Panc1 (cell line): ENCODE results near the gene BRD2. TPM values are rescaled to one million over a fixed set of nuclear protein-coding genes. Genes with fewer than 3 reads are reported as not detected.

ENCODE experiments used
- ATAC-seq: fragments of 200-7000 bp; cut with Tn5 transposase; 2 replicates; pipeline ENCODE4 v1.9.1; 2020; ENCODE audit warnings: mild to moderate bottlenecking, moderate library complexity
- BruUV-seq: library from RNA; stranded (reverse); fragments of 400-500 nt; replicated peaks from 2 replicates; lab custom pipeline; 2021; lab: Mats Ljungman, UMichigan
- CTCF ChIA-PET: fragments of 300-600 bp; sonication (Branson Sonifier 250); formaldehyde crosslinking; loops from one replicate; lab custom pipeline; 2022; ENCODE audit warnings: antibody characterized with exemption; lab: Charles Lee
- POLR2A ChIA-PET: fragments of 300-600 bp; sonication (Branson Sonifier 250); formaldehyde crosslinking; loops from one replicate; lab custom pipeline; 2022; ENCODE audit warnings: antibody characterized with exemption; lab: Charles Lee
- DNase-seq: peaks from one replicate; pipeline ENCODE4 v3.0.0-alpha.2; 2010; ENCODE audit warnings: low read depth, low spot score
- H3K27ac ChIP-seq: 2 replicates; pipeline ENCODE4 v1.5.1; 2011; ENCODE audit warnings: mild to moderate bottlenecking, low read length, inconsistent platforms
- H3K27me3 ChIP-seq: fragments of 200-500 bp; sonication (Bioruptor generic); 2 replicates; pipeline ENCODE4 v1.6.0; 2014; ENCODE audit warnings: low read length, inconsistent platforms; ENCODE audit not compliant: control insufficient read depth, insufficient read depth
- H3K36me3 ChIP-seq: fragments of 200-500 bp; sonication (Bioruptor generic); 2 replicates; pipeline ENCODE4 v1.5.1; 2014; ENCODE audit warnings: inconsistent platforms, mild to moderate bottlenecking, low read length, moderate library complexity; ENCODE audit not compliant: control insufficient read depth, insufficient read depth
- H3K4me1 ChIP-seq: 2 replicates; pipeline ENCODE4 v1.5.1; 2011; ENCODE audit warnings: inconsistent platforms, mild to moderate bottlenecking, low read length, moderate library complexity; ENCODE audit not compliant: control insufficient read depth, insufficient read depth
- H3K4me3 ChIP-seq, 2 experiments: 2 replicates each; pipeline ENCODE4 v1.5.1; 2011 to 2012; ENCODE audit warnings: low read depth in 2 of 2, low read length in 2 of 2, mild to moderate bottlenecking in 2 of 2, inconsistent platforms in 1 of 2, moderate library complexity in 1 of 2
- H3K9me3 ChIP-seq: fragments of 200-500 bp; sonication (Bioruptor generic); 2 replicates; pipeline ENCODE4 v1.5.1; 2014; ENCODE audit warnings: low read depth, mild to moderate bottlenecking, inconsistent platforms, low read length, moderate library complexity; ENCODE audit not compliant: control insufficient read depth, insufficient read depth
- POLR2AphosphoS5 ChIP-seq: IDR thresholded peaks from 2 replicates; pipeline ENCODE4 v1.6.1; 2012; ENCODE audit warnings: mild to moderate bottlenecking, low read depth, low read length, moderate library complexity
- SIN3A ChIP-seq: IDR thresholded peaks from 2 replicates; pipeline ENCODE4 v1.6.1; 2012; ENCODE audit warnings: low read depth, mild to moderate bottlenecking, low read length, moderate library complexity, borderline replicate concordance; ENCODE audit not compliant: insufficient read depth
- TCF7L2 ChIP-seq: IDR thresholded peaks from 2 replicates; pipeline ENCODE4 v1.6.1; 2011; ENCODE audit warnings: mild to moderate bottlenecking, low read depth, low read length, inconsistent platforms
- in situ Hi-C: cut with HindIII; loops from 2 replicates; pipeline ENCODE4 v1.10.0; 2016; ENCODE audit warnings: low sequenced_read_pairs, low pct_unique_long_range_greater_than_20kb
- intact Hi-C: fragments of 100-400 bp; cut with micrococcal nuclease; formaldehyde crosslinking; loops from one replicate; pipeline ENCODE4 v1.10.0; 2022; ENCODE audit not compliant: unreplicated experiment
- total RNA-seq: library from RNA; stranded (reverse); gene quantifications from one replicate; pipeline ENCODE4 v1.2.1, GENCODE V29; 2021; ENCODE audit not compliant: unreplicated experiment
- TF ChIP-seq, protein P1 (sequence below), 2 experiments: IDR thresholded peaks; 2 replicates each; pipeline ENCODE4 v1.6.1; 2011 to 2012; ENCODE audit warnings: low read depth in 2 of 2, control low read depth in 1 of 2, low read length in 1 of 2, mild to moderate bottlenecking in 1 of 2, moderate library complexity in 1 of 2; ENCODE audit not compliant: insufficient read depth in 1 of 2
- TF ChIP-seq, protein P2 (sequence below): fragments of 450-650 bp; IDR thresholded peaks from 2 replicates; pipeline ENCODE4 v1.5.1; 2017; ENCODE audit warnings: mild to moderate bottlenecking

The BRD2 gene
- total RNA-seq, 1 experiment from 2014 or later = 209 TPM

DNA sequence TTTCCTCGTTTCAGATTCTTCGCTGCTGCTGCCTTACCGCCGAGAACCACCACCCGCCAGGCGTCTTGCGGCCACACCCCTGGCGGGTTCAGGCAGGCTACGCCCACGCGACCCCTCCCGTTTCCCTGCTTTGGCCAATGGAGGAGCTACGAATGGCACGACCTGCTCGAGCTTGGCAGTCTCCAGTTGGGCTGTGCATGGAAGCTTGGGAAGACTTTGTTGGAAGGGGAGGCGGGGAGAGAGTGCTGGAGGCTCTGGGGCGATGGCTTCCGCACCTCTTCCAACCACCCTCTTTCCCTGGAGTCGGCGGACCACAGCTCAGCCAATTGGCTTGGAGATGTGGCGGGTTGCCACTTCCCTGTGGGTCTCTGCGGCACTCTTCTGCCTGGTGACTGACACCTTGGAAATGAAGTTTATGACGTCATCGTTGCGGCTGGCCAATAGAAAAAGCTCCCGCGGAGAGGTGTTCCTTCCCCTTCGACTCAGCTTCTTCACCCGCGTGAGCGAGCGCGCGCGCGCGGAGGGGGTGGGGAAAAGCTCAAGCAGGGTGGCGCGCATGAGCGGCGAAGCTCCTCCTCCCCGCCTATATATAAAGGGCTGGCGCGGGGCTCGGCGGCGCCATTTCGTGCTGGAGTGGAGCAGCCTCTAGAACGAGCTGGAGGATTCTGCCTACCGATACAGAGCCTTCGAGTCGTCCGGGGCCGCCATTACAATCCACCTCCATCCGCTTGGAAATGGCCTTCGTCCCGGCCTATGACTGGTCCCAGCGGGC is 3.4 kb downstream of the BRD2 start:
- peaks cover 24% of the 10 kb centered on the region for H3K4me1 ChIP-seq
- in situ Hi-C loops = no loop called here
- DNase-seq = peak; percentile 98
- POLR2A ChIA-PET = interaction anchor here (0.5 to 2.4 kb wide), 27 partner anchors 8 to 1220 kb away, joined by 3 to 26 read pairs (median 5); partner anchors contain the start of genes HLA-DMA, RING1, RPS18 and TAP2
- no peaks in the 10 kb centered on the region for H3K27me3 ChIP-seq
- H3K4me3 ChIP-seq = peak overlapping the region; percentile 94 to 100
- peak; percentile 91; the same call in 1 of the 2 replicates for TF ChIP-seq SIN3A
- TF ChIP-seq, protein P1, sequence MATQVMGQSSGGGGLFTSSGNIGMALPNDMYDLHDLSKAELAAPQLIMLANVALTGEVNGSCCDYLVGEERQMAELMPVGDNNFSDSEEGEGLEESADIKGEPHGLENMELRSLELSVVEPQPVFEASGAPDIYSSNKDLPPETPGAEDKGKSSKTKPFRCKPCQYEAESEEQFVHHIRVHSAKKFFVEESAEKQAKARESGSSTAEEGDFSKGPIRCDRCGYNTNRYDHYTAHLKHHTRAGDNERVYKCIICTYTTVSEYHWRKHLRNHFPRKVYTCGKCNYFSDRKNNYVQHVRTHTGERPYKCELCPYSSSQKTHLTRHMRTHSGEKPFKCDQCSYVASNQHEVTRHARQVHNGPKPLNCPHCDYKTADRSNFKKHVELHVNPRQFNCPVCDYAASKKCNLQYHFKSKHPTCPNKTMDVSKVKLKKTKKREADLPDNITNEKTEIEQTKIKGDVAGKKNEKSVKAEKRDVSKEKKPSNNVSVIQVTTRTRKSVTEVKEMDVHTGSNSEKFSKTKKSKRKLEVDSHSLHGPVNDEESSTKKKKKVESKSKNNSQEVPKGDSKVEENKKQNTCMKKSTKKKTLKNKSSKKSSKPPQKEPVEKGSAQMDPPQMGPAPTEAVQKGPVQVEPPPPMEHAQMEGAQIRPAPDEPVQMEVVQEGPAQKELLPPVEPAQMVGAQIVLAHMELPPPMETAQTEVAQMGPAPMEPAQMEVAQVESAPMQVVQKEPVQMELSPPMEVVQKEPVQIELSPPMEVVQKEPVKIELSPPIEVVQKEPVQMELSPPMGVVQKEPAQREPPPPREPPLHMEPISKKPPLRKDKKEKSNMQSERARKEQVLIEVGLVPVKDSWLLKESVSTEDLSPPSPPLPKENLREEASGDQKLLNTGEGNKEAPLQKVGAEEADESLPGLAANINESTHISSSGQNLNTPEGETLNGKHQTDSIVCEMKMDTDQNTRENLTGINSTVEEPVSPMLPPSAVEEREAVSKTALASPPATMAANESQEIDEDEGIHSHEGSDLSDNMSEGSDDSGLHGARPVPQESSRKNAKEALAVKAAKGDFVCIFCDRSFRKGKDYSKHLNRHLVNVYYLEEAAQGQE (IDR thresholded peaks at IDR 0.05; ENCODE audit: insufficient read depth in 1 of 2, low read depth in 2 of 2, low read length in 1 of 2) = peak; percentile 29 to 48; a peak in 2 of 4 replicates
- 0 out of 2 replicates have a peak, but pooled peaks have one; percentile 27 for TF ChIP-seq TCF7L2
- TF ChIP-seq, protein P2, sequence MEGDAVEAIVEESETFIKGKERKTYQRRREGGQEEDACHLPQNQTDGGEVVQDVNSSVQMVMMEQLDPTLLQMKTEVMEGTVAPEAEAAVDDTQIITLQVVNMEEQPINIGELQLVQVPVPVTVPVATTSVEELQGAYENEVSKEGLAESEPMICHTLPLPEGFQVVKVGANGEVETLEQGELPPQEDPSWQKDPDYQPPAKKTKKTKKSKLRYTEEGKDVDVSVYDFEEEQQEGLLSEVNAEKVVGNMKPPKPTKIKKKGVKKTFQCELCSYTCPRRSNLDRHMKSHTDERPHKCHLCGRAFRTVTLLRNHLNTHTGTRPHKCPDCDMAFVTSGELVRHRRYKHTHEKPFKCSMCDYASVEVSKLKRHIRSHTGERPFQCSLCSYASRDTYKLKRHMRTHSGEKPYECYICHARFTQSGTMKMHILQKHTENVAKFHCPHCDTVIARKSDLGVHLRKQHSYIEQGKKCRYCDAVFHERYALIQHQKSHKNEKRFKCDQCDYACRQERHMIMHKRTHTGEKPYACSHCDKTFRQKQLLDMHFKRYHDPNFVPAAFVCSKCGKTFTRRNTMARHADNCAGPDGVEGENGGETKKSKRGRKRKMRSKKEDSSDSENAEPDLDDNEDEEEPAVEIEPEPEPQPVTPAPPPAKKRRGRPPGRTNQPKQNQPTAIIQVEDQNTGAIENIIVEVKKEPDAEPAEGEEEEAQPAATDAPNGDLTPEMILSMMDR = no peak
- TF ChIP-seq POLR2AphosphoS5 = peak; percentile 100
- CTCF ChIA-PET = interaction anchor here (0.5 to 2.3 kb wide), 5 partner anchors 8 to 1666 kb away, joined by 3 to 12 read pairs (median 5); no protein-coding TSS in a partner anchor
- no TSS peak for BruUV-seq
- no peaks in the 10 kb centered on the region for H3K9me3 ChIP-seq
- peak; percentile 72 for ATAC-seq
- intact Hi-C loops = no loop called here
- peaks cover 36% of the 10 kb centered on the region for H3K36me3 ChIP-seq
- peak overlapping the region; percentile 100 for H3K27ac ChIP-seq

DNA sequence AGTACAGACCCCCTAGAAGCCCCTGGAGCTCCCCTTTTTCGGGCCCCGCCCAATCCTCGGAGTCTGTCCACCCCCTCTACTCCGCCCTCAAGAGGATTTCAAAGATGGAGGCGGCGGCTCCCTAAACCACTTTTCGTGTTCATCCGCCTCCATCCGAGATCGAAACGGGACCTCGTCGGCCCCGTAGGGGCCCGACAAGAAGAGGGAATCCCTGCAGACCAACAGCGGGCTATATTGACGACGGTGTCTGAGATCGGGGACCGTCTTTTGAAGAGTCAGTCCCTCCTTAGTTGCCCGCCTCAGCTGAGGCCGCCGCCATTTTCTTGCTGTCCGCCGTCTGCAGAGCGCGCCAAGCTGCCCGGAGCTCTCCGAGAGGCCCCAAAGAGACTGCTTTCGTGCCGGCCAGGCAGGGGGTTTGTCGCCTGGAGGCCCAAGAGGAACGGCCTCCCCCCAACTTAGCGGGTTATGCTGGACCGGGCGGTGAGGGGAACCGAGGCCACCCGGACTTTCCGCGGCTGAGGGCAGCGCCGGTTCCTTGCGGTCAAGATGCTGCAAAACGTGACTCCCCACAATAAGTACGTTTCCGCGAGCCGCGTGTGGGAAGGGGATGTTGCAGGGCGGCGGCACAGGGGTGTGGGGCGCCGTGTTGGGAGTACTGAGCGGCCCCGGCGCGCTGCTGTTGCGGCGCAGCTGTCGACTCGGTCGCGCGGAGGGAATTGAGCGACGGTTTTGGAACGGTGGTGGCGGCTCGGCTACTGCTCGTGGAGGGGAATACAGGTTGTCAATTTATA is 4.2 kb downstream of the BRD2 start:
- Histone ChIP-seq H3K27me3 (no peaks in the 10 kb centered on the region), H3K4me1 (peaks cover 24% of the 10 kb centered on the region), H3K36me3 (peaks cover 44% of the 10 kb centered on the region), H3K9me3 (no peaks in the 10 kb centered on the region), H3K27ac (peak overlapping the region; percentile 88), H3K4me3 (peak overlapping the region; percentile 94 to 100)
- TF ChIP-seq, protein P1 (IDR thresholded peaks at IDR 0.05; ENCODE audit: insufficient read depth in 1 of 2, low read depth in 2 of 2, low read length in 1 of 2) = no peak
- TF ChIP-seq TCF7L2 (no peak; the same call in 1 of the 2 replicates), SIN3A (0 out of 2 replicates have a peak, but pooled peaks have one; percentile 20), POLR2AphosphoS5 (peak; percentile 34; the same call in 1 of the 2 replicates)
- TF ChIP-seq, protein P2 = no peak
- DNase-seq = no peak
- no TSS peak for BruUV-seq
- ChIA-PET CTCF (interaction anchor here (0.7 to 2.3 kb wide), 3 partner anchors 8 to 39 kb away, joined by 3 to 12 read pairs (median 5); no protein-coding TSS in a partner anchor), POLR2A (interaction anchor here (0.6 to 2.4 kb wide), 17 partner anchors 8 to 327 kb away, joined by 3 to 26 read pairs (median 6); partner anchors contain the start of genes HLA-DMA, RING1, RPS18 and TAP2)
- intact Hi-C loops = no loop called here
- in situ Hi-C loops = no loop called here
- ATAC-seq = peak; percentile 5; the same call in 1 of the 2 replicates
